ENCODE data around the gene ASCL5. TPM values are rescaled to one million over a fixed set of nuclear protein-coding genes. Genes with fewer than 3 reads are reported as not detected.

The ASCL5 gene
- total RNA-seq, 1 experiment from 2014 or later = not detected

DNA sequence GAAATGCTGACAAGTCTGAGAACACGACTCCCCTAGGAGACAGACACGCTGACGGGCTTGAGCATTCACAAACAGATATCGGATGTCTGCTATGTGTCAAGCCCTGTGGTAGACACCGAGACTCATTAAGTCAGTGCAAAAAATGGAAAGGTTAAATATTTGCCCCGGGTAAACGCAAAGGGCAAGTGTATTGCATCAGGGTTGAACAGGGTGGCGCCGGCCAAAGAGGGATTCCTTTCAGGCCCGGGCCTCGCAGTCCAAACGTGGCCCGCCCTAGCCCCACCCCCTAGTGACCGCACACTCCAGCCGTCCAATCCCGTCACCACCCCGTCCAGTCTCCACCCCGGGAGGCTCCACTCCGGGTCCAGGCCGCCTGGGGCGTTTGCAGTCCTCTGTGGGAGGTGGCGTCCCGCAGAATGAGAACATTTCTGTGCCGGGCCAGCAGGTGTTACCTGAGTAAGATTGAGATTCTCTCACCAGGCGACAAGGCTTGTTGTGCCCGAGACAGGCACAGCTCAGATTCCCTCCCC lies 43.6 kb upstream of the ASCL5 start:
- Histone ChIP-seq H3K4me1 (ENCODE audit: control insufficient read depth, insufficient read depth, low read length) (peaks cover 10% of the 10 kb centered on the region), H3K36me3 (ENCODE audit: control insufficient read depth, insufficient read depth, low read length) (no peaks in the 10 kb centered on the region), H3K9me3 (ENCODE audit: control insufficient read depth, insufficient read depth, low read depth, low read length) (no peaks in the 10 kb centered on the region), H3K27me3 (ENCODE audit: control insufficient read depth, insufficient read depth, low read length) (no peaks in the 10 kb centered on the region), H3K27ac (ENCODE audit: low read length) (peak overlapping the region; percentile 79), H3K4me3 (ENCODE audit: low read depth in 2 of 2, low read length in 2 of 2) (peak overlapping the region; percentile 69 to 70)
- ATAC-seq = peak; percentile 100
- in situ Hi-C loops (cut with HindIII; ENCODE audit: low pct_unique_long_range_greater_than_20kb, low sequenced_read_pairs) = no loop called here
- CTCF ChIA-PET = interaction anchor here (0.6 kb wide), 2 partner anchors 20 to 53 kb away, joined by 3 to 6 read pairs; no protein-coding TSS in a partner anchor
- peak; percentile 73 for DNase-seq (ENCODE audit: low read depth, low spot score)
- TF ChIP-seq SIN3A (IDR thresholded peaks at IDR 0.05; ENCODE audit: borderline replicate concordance, insufficient read depth, low read depth, low read length) (no peak), POLR2AphosphoS5 (IDR thresholded peaks at IDR 0.05; ENCODE audit: low read depth, low read length) (peak; percentile 61; the same call in 1 of the 2 replicates)
- POLR2A ChIA-PET = no interaction called here
- intact Hi-C loops (cut with micrococcal nuclease; ENCODE audit: unreplicated experiment) = no loop called here
- no TSS peak for BruUV-seq (replicated peaks)

GRCh38 chr1:201169971-201170532 lies 43.1 kb upstream of the ASCL5 start:
- in situ Hi-C loops (cut with HindIII; ENCODE audit: low pct_unique_long_range_greater_than_20kb, low sequenced_read_pairs) = no loop called here
- peak overlapping the region; percentile 69 to 70 for H3K4me3 ChIP-seq (ENCODE audit: low read depth in 2 of 2, low read length in 2 of 2)
- peak overlapping the region; percentile 79; the same call in 1 of the 2 replicates for H3K27ac ChIP-seq (ENCODE audit: low read length)
- ChIA-PET CTCF (interaction anchor here (0.7 kb wide), 1 partner anchor 33 kb away, joined by 3 read pairs; no protein-coding TSS in a partner anchor), POLR2A (no interaction called here)
- no peaks in the 10 kb centered on the region for H3K9me3 ChIP-seq (ENCODE audit: control insufficient read depth, insufficient read depth, low read depth, low read length)
- ATAC-seq (no peak), DNase-seq (ENCODE audit: low read depth, low spot score) (no peak)
- BruUV-seq (replicated peaks) = no TSS peak
- TF ChIP-seq TCF7L2 (IDR thresholded peaks at IDR 0.05; ENCODE audit: low read depth, low read length) (no peak), REST (IDR thresholded peaks at IDR 0.05; ENCODE audit: insufficient read depth in 1 of 2, low read depth in 2 of 2, low read length in 1 of 2) (no peak), SIN3A (IDR thresholded peaks at IDR 0.05; ENCODE audit: borderline replicate concordance, insufficient read depth, low read depth, low read length) (no peak), POLR2AphosphoS5 (IDR thresholded peaks at IDR 0.05; ENCODE audit: low read depth, low read length) (no peak), CTCF (IDR thresholded peaks at IDR 0.05) (no peak)
- no peaks in the 10 kb centered on the region for H3K36me3 ChIP-seq (ENCODE audit: control insufficient read depth, insufficient read depth, low read length)
- H3K27me3 ChIP-seq (ENCODE audit: control insufficient read depth, insufficient read depth, low read length) = no peaks in the 10 kb centered on the region
- intact Hi-C loops (cut with micrococcal nuclease; ENCODE audit: unreplicated experiment) = no loop called here
- peaks cover 10% of the 10 kb centered on the region for H3K4me1 ChIP-seq (ENCODE audit: control insufficient read depth, insufficient read depth, low read length)

- H3K4me1 ChIP-seq (ENCODE audit: control insufficient read depth, insufficient read depth, low read length) = peaks cover 10% of the 10 kb centered on the region
- ATAC-seq (no peak), DNase-seq (ENCODE audit: low read depth, low spot score) (no peak)
- ChIA-PET POLR2A (no interaction called here), CTCF (interaction anchor here (0.7 kb wide), 1 partner anchor 32 kb away, joined by 3 read pairs; no protein-coding TSS in a partner anchor)
- no peak overlapping the region for H3K4me3 ChIP-seq (ENCODE audit: low read depth in 2 of 2, low read length in 2 of 2)
- intact Hi-C loops (cut with micrococcal nuclease; ENCODE audit: unreplicated experiment) = no loop called here
- H3K9me3 ChIP-seq (ENCODE audit: control insufficient read depth, insufficient read depth, low read depth, low read length) = no peaks in the 10 kb centered on the region
- TF ChIP-seq POLR2AphosphoS5 (IDR thresholded peaks at IDR 0.05; ENCODE audit: low read depth, low read length) (no peak), SIN3A (IDR thresholded peaks at IDR 0.05; ENCODE audit: borderline replicate concordance, insufficient read depth, low read depth, low read length) (no peak), CTCF (IDR thresholded peaks at IDR 0.05) (no peak), REST (IDR thresholded peaks at IDR 0.05; ENCODE audit: insufficient read depth in 1 of 2, low read depth in 2 of 2, low read length in 1 of 2) (no peak), TCF7L2 (IDR thresholded peaks at IDR 0.05; ENCODE audit: low read depth, low read length) (no peak)
- BruUV-seq (replicated peaks) = no TSS peak
- H3K27me3 ChIP-seq (ENCODE audit: control insufficient read depth, insufficient read depth, low read length) = peaks cover 2% of the 10 kb centered on the region; the same call in 1 of the 2 replicates
- H3K27ac ChIP-seq (ENCODE audit: low read length) = peak overlapping the region; percentile 79; the same call in 1 of the 2 replicates
- in situ Hi-C loops (cut with HindIII; ENCODE audit: low pct_unique_long_range_greater_than_20kb, low sequenced_read_pairs) = no loop called here
- no peaks in the 10 kb centered on the region for H3K36me3 ChIP-seq (ENCODE audit: control insufficient read depth, insufficient read depth, low read length)
Observed at GRCh38 chr1:201169203-201169602, 42.2 kb upstream of the ASCL5 start.

All from Panc1 (cell line).